Thoracic aorta (tissue), 2 donors: ENCODE data around the gene CD80. TPM values are rescaled to one million over a fixed set of nuclear protein-coding genes. Genes with fewer than 3 reads are reported as not detected.

Experiments
- ATAC-seq: fragments of 150-250 bp; one replicate; pipeline ENCODE4 v1.8.0; 2017; ENCODE audit warnings: low read depth; ENCODE audit not compliant: insufficient number of reproducible peaks, low FRiP score
- DNase-seq: peaks from one replicate; pipeline ENCODE4 v3.0.0-alpha.2; 2020; ENCODE audit warnings: low spot score
- H3K27ac ChIP-seq, 2 donors: fragments of 200-600 bp; sonication (generic); 1 replicate in 1 of 2; 2 replicates in 1 of 2; pipeline ENCODE4 v1.5.1; 2016; ENCODE audit warnings: mild to moderate bottlenecking in 2 of 2, moderate library complexity in 2 of 2
- H3K27me3 ChIP-seq: fragments of 200-600 bp; sonication (generic); replicated peaks from 2 replicates; pipeline ENCODE4 v1.6.0; 2016; ENCODE audit warnings: mild to moderate bottlenecking; ENCODE audit not compliant: insufficient read depth
- H3K36me3 ChIP-seq: fragments of 200-600 bp; sonication (generic); one replicate; pipeline ENCODE4 v1.5.1; 2016
- H3K4me1 ChIP-seq, 2 donors: fragments of 200-600 bp; sonication (generic); 1 replicate in 1 of 2; 2 replicates in 1 of 2; pipeline versions ENCODE4 v1.5.1 to v1.6.0; 2016; ENCODE audit warnings: low read depth in 2 of 2, mild to moderate bottlenecking in 1 of 2; ENCODE audit not compliant: control insufficient read depth in 1 of 2
- H3K4me3 ChIP-seq: fragments of 200-600 bp; sonication (generic); 2 replicates; pipeline ENCODE4 v1.5.1; 2016; ENCODE audit warnings: mild to moderate bottlenecking
- H3K9me3 ChIP-seq: fragments of 200-600 bp; sonication (generic); 2 replicates; pipeline ENCODE4 v1.5.1; 2016
- total RNA-seq, 2 donors: library from RNA; depleted of rRNA; stranded (reverse); fragments of >200 nt; gene quantifications; one replicate each; pipeline versions ENCODE4 v1.1.0 to v1.2.3, GENCODE V29; 2016
- TF ChIP-seq, protein P1 (sequence below): fragments of 200-600 bp; sonication (generic); IDR thresholded peaks from one replicate; pipeline ENCODE4 v1.5.1; 2019; ENCODE audit warnings: antibody characterized with exemption

The CD80 gene
- total RNA-seq, 2 donors from 2014 or later, result 0.14 TPM; not detected in 1

DNA sequence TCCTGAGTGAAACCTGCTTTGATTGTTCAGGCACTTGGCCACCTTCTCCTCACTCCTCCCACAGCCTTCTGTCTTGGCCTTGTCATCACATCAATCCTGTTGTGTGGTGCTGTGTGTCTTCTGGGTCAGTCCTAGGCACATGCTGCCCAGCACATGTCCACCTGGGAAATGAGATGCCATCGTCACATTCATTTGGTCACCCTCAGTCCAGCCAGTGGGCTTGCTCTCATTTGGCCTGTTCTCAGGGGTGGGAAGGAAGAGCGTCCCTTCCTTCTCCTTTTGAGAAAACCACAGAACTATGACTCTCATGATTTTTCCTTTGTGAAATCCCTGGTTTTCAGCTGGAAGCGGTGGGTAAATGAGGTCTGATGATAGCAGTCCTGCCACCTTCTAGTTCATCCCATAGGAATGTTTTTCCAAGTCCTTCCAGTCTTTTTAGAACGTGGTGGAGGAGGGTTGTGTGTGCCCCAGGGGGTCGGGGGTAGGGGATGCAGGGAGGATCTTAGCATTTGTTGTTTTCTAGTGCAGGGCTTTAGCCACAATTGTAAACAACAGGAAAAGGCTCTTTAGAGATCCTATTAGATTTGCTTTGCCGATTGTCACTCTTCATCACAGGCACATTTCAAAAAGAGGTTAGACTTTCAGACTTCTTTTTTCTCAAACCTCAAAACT is 29.8 kb upstream of the CD80 start:
- no peaks in the 10 kb centered on the region for H3K4me1 ChIP-seq
- no peaks in the 10 kb centered on the region for H3K27me3 ChIP-seq
- TF ChIP-seq, protein P1, sequence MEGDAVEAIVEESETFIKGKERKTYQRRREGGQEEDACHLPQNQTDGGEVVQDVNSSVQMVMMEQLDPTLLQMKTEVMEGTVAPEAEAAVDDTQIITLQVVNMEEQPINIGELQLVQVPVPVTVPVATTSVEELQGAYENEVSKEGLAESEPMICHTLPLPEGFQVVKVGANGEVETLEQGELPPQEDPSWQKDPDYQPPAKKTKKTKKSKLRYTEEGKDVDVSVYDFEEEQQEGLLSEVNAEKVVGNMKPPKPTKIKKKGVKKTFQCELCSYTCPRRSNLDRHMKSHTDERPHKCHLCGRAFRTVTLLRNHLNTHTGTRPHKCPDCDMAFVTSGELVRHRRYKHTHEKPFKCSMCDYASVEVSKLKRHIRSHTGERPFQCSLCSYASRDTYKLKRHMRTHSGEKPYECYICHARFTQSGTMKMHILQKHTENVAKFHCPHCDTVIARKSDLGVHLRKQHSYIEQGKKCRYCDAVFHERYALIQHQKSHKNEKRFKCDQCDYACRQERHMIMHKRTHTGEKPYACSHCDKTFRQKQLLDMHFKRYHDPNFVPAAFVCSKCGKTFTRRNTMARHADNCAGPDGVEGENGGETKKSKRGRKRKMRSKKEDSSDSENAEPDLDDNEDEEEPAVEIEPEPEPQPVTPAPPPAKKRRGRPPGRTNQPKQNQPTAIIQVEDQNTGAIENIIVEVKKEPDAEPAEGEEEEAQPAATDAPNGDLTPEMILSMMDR, result no peak
- H3K36me3 ChIP-seq, result peaks cover 3% of the 10 kb centered on the region
- H3K27ac ChIP-seq, result no peak overlapping the region
- no peaks in the 10 kb centered on the region for H3K9me3 ChIP-seq
- ATAC-seq, result no peak
- no peak for DNase-seq
- no peak overlapping the region for H3K4me3 ChIP-seq

- no peak for ATAC-seq
- H3K4me1 ChIP-seq, result no peaks in the 10 kb centered on the region
- DNase-seq, result no peak
- no peak overlapping the region for H3K4me3 ChIP-seq
- H3K9me3 ChIP-seq, result no peaks in the 10 kb centered on the region
- no peaks in the 10 kb centered on the region for H3K27me3 ChIP-seq
- TF ChIP-seq, protein P1, result no peak
- H3K36me3 ChIP-seq, result peaks cover 3% of the 10 kb centered on the region
- no peak overlapping the region for H3K27ac ChIP-seq
Measured at GRCh38 chr3:119588112-119588511, 28.7 kb upstream of the CD80 start.

DNA sequence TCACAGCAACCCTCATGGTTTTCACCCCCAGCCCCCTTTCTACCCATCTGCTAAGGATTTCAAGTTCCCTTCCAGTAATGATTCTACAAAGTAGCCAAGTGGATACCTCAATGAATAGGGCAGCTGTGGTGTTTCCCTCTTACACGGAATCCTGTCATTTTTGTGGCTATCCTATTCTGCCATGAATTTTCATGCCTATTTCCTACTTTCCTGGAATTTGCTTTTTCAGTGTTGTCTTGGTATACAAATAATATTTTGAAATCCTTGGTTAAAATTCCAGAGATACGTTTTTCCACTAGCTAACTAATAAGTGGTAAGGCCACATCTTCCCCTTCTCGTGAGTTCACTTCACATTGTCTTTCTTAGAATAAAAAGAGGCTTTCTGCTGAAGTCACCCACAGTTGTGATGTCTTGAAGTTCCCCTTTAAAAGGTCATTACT is 27.3 kb upstream of the CD80 start:
- Histone ChIP-seq H3K36me3 (peaks cover 3% of the 10 kb centered on the region), H3K4me3 (no peak overlapping the region), H3K4me1 (no peaks in the 10 kb centered on the region), H3K27ac (no peak overlapping the region), H3K9me3 (no peaks in the 10 kb centered on the region), H3K27me3 (no peaks in the 10 kb centered on the region)
- ATAC-seq (no peak), DNase-seq (no peak)
- TF ChIP-seq, protein P1, result no peak

GRCh38 chr3:119585856-119586570 is 26.6 kb upstream of the CD80 start:
- H3K27me3 ChIP-seq, result no peaks in the 10 kb centered on the region
- no peaks in the 10 kb centered on the region for H3K4me1 ChIP-seq
- ATAC-seq (no peak), DNase-seq (no peak)
- no peak overlapping the region for H3K4me3 ChIP-seq
- peaks cover 3% of the 10 kb centered on the region for H3K36me3 ChIP-seq
- TF ChIP-seq, protein P1, result no peak
- H3K9me3 ChIP-seq, result no peaks in the 10 kb centered on the region
- no peak overlapping the region for H3K27ac ChIP-seq

GRCh38 chr3:119585208-119585607 is 25.8 kb upstream of the CD80 start:
- ATAC-seq, result no peak
- Histone ChIP-seq H3K4me1 (peaks cover 5 to 6% of the 10 kb centered on the region in 2 donors), H3K27me3 (no peaks in the 10 kb centered on the region), H3K4me3 (no peak overlapping the region), H3K27ac (no peak overlapping the region), H3K36me3 (peaks cover 3% of the 10 kb centered on the region), H3K9me3 (no peaks in the 10 kb centered on the region)
- TF ChIP-seq, protein P1, result no peak
- no peak for DNase-seq
